HG02884 (cell line): ENCODE data around the gene PGLYRP3.
"Not testable (repeated sequence)": the region's sequence is repeated elsewhere in the genome, so short reads cannot be mapped to it uniquely, and the experiment has no call there.

ENCODE experiments used
- ATAC-seq: cut with Tn5 transposase; IDR thresholded peaks from one replicate; pipeline ENCODE4 v1.9.1; 2021; ENCODE audit warnings: mild to moderate bottlenecking, moderate library complexity; ENCODE audit not compliant: unreplicated experiment

PGLYRP3 gene

GRCh38 chr1:153318145-153318544, 5.4 kb upstream of the PGLYRP3 start:
- ATAC-seq, result not testable (repeated sequence)

GRCh38 chr1:153316013-153316412, 3.3 kb upstream of the PGLYRP3 start:
- not testable (repeated sequence) for ATAC-seq

GRCh38 chr1:153314388-153314787, 1.6 kb upstream of the PGLYRP3 start:
- ATAC-seq, result not testable (repeated sequence)

- no peak for ATAC-seq
Observed at GRCh38 chr1:153313288-153313687, 536 bp upstream of the PGLYRP3 start.

- no peak for ATAC-seq
Observed at GRCh38 chr1:153310526-153310925, 2.2 kb downstream of the PGLYRP3 start.

DNA sequence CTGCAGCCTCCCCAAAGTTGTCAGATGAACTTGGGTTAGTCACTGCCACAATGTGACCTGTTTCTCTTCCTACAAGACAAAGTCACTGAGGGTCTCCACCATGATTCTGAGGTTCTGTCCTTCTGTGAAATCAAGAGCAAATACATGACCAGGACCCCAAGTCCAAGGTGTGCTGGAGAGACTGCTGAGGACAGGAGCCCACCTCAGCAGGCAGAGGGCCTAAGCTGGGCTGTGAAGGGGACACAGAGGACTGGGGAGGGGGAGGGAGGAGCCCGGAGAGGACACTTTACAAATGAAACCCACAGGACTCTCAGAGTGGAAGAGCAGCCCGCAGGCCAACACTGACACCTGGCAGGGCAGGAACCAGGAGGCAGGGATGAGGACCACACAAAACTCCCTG, 3.3 kb downstream of the PGLYRP3 start:
- ATAC-seq, result no peak

GRCh38 chr1:153308540-153308939, 4.2 kb downstream of the PGLYRP3 start:
- no peak for ATAC-seq

GRCh38 chr1:153307221-153307600, 5.5 kb downstream of the PGLYRP3 start:
- ATAC-seq, result no peak

GRCh38 chr1:153306303-153307220, 6.2 kb downstream of the PGLYRP3 start:
- ATAC-seq, result no peak

GRCh38 chr1:153305682-153306081, 7.1 kb downstream of the PGLYRP3 start:
- no peak for ATAC-seq

GRCh38 chr1:153302308-153302707, 10.4 kb downstream of the PGLYRP3 start:
- no peak for ATAC-seq

DNA sequence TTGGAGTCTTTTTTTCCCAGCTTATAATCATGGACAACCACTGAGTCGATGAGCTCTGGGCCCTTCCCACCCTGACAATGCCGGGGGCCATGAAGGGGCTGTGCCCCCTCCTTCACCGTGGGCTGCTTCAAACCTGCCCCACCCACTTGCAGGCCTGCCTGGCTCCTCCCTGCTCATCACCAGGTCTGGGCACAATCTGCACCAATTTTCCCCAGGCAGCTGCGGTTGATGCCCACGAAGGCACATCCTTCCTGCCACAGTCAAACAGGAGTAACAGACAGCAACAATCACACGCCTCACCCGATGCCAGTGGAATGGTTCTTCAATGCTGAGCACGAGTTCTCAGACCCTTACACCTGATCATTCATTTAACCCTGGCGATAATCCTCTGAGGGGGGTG, 18.9 kb downstream of the PGLYRP3 start:
- ATAC-seq, result no peak

GRCh38 chr1:153293480-153293775, 19.3 kb downstream of the PGLYRP3 start:
- ATAC-seq, result no peak

DNA sequence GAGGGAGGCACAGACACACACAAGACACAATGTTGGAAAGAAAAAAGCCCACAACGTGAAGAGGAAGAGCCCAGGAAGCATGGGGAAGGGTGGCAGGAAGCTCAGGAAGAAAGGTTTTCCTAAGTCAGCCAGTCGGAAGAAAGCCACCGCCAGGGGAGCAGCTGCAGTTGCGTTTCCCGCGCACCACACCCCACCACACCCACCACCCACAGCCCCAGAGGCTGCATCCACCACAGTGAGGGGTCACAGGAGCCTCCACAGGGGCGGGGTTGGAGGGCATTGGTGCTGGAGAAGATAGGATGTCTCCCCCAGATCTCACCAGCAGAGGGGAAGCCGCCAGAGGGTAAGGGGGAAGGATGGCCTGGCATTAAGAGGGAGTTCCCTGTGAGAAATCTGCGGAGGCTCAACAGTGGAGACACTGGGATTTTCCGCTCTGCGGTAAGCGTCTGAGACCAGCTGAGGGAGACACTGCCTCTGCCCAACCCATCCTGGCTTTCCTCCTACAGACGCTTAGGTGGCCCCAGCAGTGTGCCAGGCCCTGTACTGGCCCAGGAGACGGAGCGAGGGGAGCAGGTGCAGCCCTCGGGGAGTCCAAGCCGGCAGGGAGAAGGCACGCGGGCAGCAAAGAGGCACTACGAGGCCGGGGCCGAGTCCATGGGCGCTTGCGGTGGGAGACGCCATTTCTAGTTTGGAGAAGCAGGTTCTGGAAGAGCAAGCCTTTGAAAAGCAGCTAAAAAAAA, 19.8 kb downstream of the PGLYRP3 start:
- ATAC-seq, result no peak

- ATAC-seq, result no peak
Observed at GRCh38 chr1:153292185-153292584, 20.6 kb downstream of the PGLYRP3 start.

DNA sequence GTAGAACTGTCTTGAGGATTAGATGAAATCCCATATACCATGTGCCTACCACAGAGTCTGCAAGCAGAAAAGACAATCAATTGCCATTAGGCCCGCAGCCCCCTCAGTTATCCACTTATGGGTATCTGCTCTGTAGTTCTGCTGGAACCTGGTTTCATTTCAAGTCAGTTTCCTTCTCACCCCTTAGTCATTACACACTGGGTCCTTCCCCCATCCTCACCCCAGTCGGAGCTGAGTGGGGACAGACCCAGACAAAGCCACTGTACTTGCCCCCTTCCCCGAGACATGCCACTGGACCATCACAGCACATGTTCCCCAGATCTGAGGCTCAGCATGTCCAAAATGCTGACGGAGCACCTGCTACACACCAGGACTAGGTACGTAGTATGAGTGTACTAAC, 21.2 kb downstream of the PGLYRP3 start:
- ATAC-seq, result no peak

DNA sequence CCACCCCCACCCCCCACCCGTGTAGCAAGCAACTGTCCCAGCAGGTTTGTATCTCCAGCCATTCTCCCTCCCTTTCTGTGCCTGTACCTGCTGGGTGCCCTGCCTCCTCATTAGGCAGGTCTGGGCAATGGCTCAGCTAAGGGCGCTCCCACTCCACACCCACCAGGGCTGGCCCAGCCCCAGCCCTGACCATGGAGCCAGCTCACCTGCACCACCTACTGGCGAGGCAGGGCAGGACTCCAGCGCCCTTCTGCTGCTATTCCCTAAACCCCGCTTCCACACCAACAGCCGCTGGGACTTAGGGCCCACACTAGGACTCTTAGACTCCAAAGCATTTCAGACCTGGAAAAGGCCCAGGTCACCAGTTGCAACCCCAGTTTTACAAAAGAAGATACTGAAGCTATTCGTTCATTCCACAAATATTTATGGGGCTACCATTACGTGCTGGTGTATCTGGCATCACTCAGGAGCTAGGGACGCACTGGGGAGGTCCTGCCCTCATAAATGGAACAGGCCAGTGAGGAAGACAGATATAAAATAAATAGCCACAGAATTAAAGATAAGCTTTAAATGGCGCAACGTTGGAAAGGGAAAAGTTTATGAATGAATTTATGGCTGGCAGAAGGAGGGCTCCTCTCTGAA, 24.0 kb downstream of the PGLYRP3 start:
- no peak for ATAC-seq

DNA sequence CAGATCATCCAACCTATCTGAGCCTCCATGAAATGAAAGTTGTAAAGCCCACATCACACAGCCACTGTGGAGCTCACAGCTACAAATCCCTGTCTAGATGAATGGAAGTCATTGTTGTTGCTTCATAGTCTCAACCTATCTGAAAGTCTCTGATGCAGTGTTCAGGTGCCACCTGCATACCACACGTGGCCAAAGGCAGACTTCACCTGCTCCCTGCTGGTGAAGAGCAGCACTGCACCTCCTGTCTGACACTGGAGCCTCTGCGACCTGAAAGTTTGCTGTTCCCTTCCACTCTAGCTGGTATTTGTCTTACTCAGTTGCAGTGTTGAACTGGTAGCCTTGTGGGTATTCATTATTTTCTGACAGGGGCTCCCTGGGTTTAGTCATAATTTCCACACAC, 34.9 kb downstream of the PGLYRP3 start:
- ATAC-seq, result peak; percentile 75

- ATAC-seq, result no peak
Observed at GRCh38 chr1:153272186-153272585, 40.6 kb downstream of the PGLYRP3 start.

DNA sequence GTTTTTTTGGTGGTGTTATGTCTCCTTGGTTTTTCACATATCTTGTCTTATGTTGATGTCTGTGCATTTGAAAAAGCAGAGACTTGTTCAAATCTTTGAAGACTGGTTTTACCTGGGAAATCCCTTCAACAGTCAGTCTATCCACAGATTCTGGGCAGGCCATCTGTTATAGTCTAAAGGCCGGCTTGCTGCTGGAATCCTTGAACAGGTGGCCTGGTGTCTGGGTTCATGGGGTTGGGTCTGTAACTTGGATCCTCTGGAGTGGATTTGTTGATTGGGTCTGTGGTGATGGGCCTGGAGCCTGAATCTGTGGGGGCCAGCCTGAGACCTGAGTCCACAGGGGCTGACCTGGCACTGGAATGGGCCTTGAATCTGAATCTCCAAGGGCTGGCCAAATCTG, 41.0 kb downstream of the PGLYRP3 start:
- ATAC-seq, result no peak

- no peak for ATAC-seq
Observed at GRCh38 chr1:153265457-153265856, 47.3 kb downstream of the PGLYRP3 start.
